ENCODE data around the gene ZNF844.

Gene ZNF844

GRCh38 chr19:12112701-12113100 lies 48.2 kb downstream of the ZNF844 start:
- H3K4me3 ChIP-seq (ENCODE audit: control insufficient read depth, low read depth, low read length): no peak overlapping the region
- no peak for DNase-seq (ENCODE audit: low read depth)
- no peak for TF ChIP-seq CTCF (conservative IDR thresholded peaks at IDR 0.05; ENCODE audit: control insufficient read depth, insufficient read depth, low read depth, low read length)

DNA sequence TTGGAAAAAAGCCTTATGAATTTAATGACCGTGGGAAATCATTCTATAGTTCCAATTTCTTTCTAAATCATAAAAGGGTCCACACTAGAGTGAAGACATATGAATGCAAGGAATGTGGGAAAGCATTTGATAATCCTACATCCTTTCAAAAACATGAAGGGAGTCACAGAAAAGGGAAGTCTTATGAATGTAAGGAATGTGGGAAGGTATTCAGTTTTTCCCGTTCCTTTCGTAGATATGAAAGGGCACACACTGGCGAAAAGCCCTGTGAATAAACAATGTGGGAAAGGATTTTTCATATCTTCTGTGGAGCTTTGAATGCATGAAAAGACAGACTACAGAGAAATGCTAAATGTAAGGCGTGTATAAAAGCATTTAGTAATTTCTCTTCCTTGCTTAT lies 48.6 kb downstream of the ZNF844 start:
- H3K4me3 ChIP-seq (ENCODE audit: control insufficient read depth, low read depth, low read length): no peak overlapping the region
- TF ChIP-seq CTCF (conservative IDR thresholded peaks at IDR 0.05; ENCODE audit: control insufficient read depth, insufficient read depth, low read depth, low read length): no peak
- DNase-seq (ENCODE audit: low read depth): no peak

- DNase-seq (ENCODE audit: low read depth): no peak
- TF ChIP-seq CTCF (conservative IDR thresholded peaks at IDR 0.05; ENCODE audit: control insufficient read depth, insufficient read depth, low read depth, low read length): no peak
- no peak overlapping the region for H3K4me3 ChIP-seq (ENCODE audit: control insufficient read depth, low read depth, low read length)
These were observed 52.9 kb downstream of the ZNF844 start for GRCh38 chr19:12117201-12117970.

GRCh38 chr19:12126707-12127106 lies 62.2 kb downstream of the ZNF844 start:
- peak; percentile 11 for DNase-seq (ENCODE audit: low read depth)
- no peak overlapping the region for H3K4me3 ChIP-seq (ENCODE audit: control insufficient read depth, low read depth, low read length)

More at GRCh38 chr19:12126707-12127106, 62.2 kb downstream of the ZNF844 start:
- TF ChIP-seq CTCF (conservative IDR thresholded peaks at IDR 0.05; ENCODE audit: control insufficient read depth, insufficient read depth, low read depth, low read length): peak; percentile 47
